ENCODE measurements around the gene ALOX15.

GRCh38 chr17:4607261-4607741 is 34.2 kb downstream of the ALOX15 start:
- no peak for TF ChIP-seq CTCF (IDR thresholded peaks at IDR 0.05 in 8 of 11, conservative IDR thresholded peaks at IDR 0.05 in 3 of 11)
- TF ChIP-seq POLR2A (IDR thresholded peaks at IDR 0.05): no peak

Data from spleen (tissue), 7 donors.